NCI-H2196 (cell line): ENCODE results near the gene IFI27L1.

ENCODE experiments used
- DNase-seq: peaks from one replicate; lab custom pipeline; 2025; ENCODE audit not compliant: unreplicated experiment; lab: John Stamatoyannopoulos, UW

IFI27L1 gene

GRCh38 chr14:94129758-94130414 lies 48.8 kb downstream of the IFI27L1 start:
- DNase-seq: peak; percentile 7

GRCh38 chr14:94132285-94132887 lies 51.3 kb downstream of the IFI27L1 start:
- DNase-seq: peak; percentile 42

GRCh38 chr14:94135476-94135875 lies 54.4 kb downstream of the IFI27L1 start:
- no peak for DNase-seq

- DNase-seq: peak; percentile 66
These were observed 55.6 kb downstream of the IFI27L1 start for GRCh38 chr14:94136575-94137331.

- no peak for DNase-seq
These were observed 57.1 kb downstream of the IFI27L1 start for GRCh38 chr14:94138251-94138650.

GRCh38 chr14:94139006-94139405 lies 57.9 kb downstream of the IFI27L1 start:
- DNase-seq: no peak

- no peak for DNase-seq
These were observed 58.3 kb downstream of the IFI27L1 start for GRCh38 chr14:94139421-94139820.

GRCh38 chr14:94142247-94142646 lies 61.1 kb downstream of the IFI27L1 start:
- DNase-seq: no peak

- DNase-seq: no peak
These were observed 61.7 kb downstream of the IFI27L1 start for GRCh38 chr14:94142836-94143235.

GRCh38 chr14:94143239-94143638 lies 62.1 kb downstream of the IFI27L1 start:
- no peak for DNase-seq

GRCh38 chr14:94143711-94144110 lies 62.6 kb downstream of the IFI27L1 start:
- DNase-seq: no peak

GRCh38 chr14:94144765-94145164 lies 63.7 kb downstream of the IFI27L1 start:
- DNase-seq: no peak

GRCh38 chr14:94145902-94146527 lies 64.9 kb downstream of the IFI27L1 start:
- peak; percentile 6 for DNase-seq
